K562 (cell line): Measurements from ENCODE around the gene DIP2C.

ENCODE experiments used
- ATF1 ChIP-seq, 2 experiments: fragments of 450-650 bp in 1 of 2; IDR thresholded peaks; 2 replicates each; pipeline ENCODE4 v1.6.1; 2016; ENCODE audit warnings: missing compliant biosample characterization in 1 of 2, missing genetic modification characterization in 1 of 2
- CTCF ChIP-seq, 3 experiments: IDR thresholded peaks in 2 of 3; conservative IDR thresholded peaks in 1 of 3; 2 replicates each; pipeline ENCODE4 v1.5.1; 2011 to 2012; ENCODE audit warnings: low read length in 3 of 3, mild to moderate bottlenecking in 3 of 3, control low read depth in 2 of 3, improper control_type of control experiment in 1 of 3, inconsistent platforms in 1 of 3, low read depth in 1 of 3, mixed read lengths in 1 of 3, moderate library complexity in 1 of 3; ENCODE audit not compliant: insufficient read depth in 2 of 3
- EHMT2 ChIP-seq: fragments of 450-650 bp; IDR thresholded peaks from 2 replicates; pipeline ENCODE4 v1.6.1; 2018; ENCODE audit warnings: antibody characterized with exemption
- HNRNPK ChIP-seq: fragments of 200-400 bp; formaldehyde crosslinking; IDR thresholded peaks from one replicate; pipeline ENCODE4 v1.6.1; 2018; ENCODE audit warnings: mild to moderate bottlenecking, low read depth, low read length; ENCODE audit not compliant: poor library complexity, severe bottlenecking
- POLR2AphosphoS5 ChIP-seq: IDR thresholded peaks from 2 replicates; pipeline ENCODE4 v1.6.1; 2011; ENCODE audit warnings: mild to moderate bottlenecking, low read depth, low read length, moderate library complexity; ENCODE audit not compliant: control insufficient read depth, insufficient read depth
- TFAM ChIP-seq: fragments of 250-450 bp; sonication (Bioruptor Pico); conservative IDR thresholded peaks from 2 replicates; pipeline ENCODE4 v1.5.0; 2021; ENCODE audit warnings: mild to moderate bottlenecking, moderate library complexity
- TFE3 ChIP-seq: fragments of 450-650 bp; formaldehyde crosslinking; IDR thresholded peaks from 2 replicates; pipeline ENCODE4 v1.4.0; 2020; ENCODE audit warnings: mild to moderate bottlenecking, mixed read lengths
- ZC3H8 ChIP-seq: fragments of 450-650 bp; IDR thresholded peaks from 2 replicates; pipeline ENCODE4 v1.6.1; 2017
- ZNF324 ChIP-seq: fragments of 250-450 bp; sonication (Bioruptor Pico); IDR thresholded peaks from 2 replicates; pipeline ENCODE4 v1.4.0; 2020; ENCODE audit warnings: mild to moderate bottlenecking
- ZNF551 ChIP-seq: fragments of 250-450 bp; sonication (Bioruptor Pico); IDR thresholded peaks from 2 replicates; pipeline ENCODE4 v1.5.0; 2021; ENCODE audit warnings: mild to moderate bottlenecking, moderate library complexity

- no peak for TF ChIP-seq ZC3H8
- TF ChIP-seq HNRNPK, result no peak
- no peak for TF ChIP-seq TFE3 (CRISPR knock-in tag)
- no peak for TF ChIP-seq ZNF551 (CRISPR knock-in tag)
- TF ChIP-seq TFAM, result no peak
- no peak for TF ChIP-seq POLR2AphosphoS5
- TF ChIP-seq ATF1 (CRISPR knock-in tag; IDR thresholded peaks at IDR 0.05), result no peak
- TF ChIP-seq ATF1 (tag; IDR thresholded peaks at IDR 0.05), result no peak
- no peak for TF ChIP-seq CTCF (IDR thresholded peaks at IDR 0.05 in 2 of 3, conservative IDR thresholded peaks at IDR 0.05 in 1 of 3; ENCODE audit: insufficient read depth in 2 of 3, low read depth in 1 of 3, low read length in 3 of 3)
- no peak for TF ChIP-seq EHMT2
- TF ChIP-seq ZNF324, result no peak
Observed at GRCh38 chr10:456486-456885, 233.0 kb downstream of the DIP2C start.
